Measurements from ENCODE around the gene CARS1. TPM values are rescaled to one million over a fixed set of nuclear protein-coding genes. Genes with fewer than 3 reads are reported as not detected.

Gene CARS1
- total and polyA plus RNA-seq, 10 of the 15 experiments (the other 5 are each of a cell fraction or from before 2014, with no cell fraction given), result 7.8 to 60.6 (median 45.7) TPM

GRCh38 chr11:2963761-2964160 lies 93.5 kb downstream of the CARS1 start:
- Histone ChIP-seq H3K9me3 (replicated peaks; ENCODE audit: control insufficient read depth, insufficient read depth, low read length) (no peaks in the 10 kb centered on the region), H4K20me1 (ENCODE audit: control insufficient read depth, insufficient read depth) (peaks cover 4% of the 10 kb centered on the region), H3K79me2 (ENCODE audit: control insufficient read depth, insufficient read depth, low read length) (no peaks in the 10 kb centered on the region; the same call in 1 of the 2 replicates), H3K36me3 (ENCODE audit: control insufficient read depth in 2 of 2, insufficient read depth in 2 of 2, low read length in 1 of 2) (peaks cover 33 to 67% of the 10 kb centered on the region in 2 experiments), H3K4me1 (ENCODE audit: control insufficient read depth, insufficient read depth, low read length) (no peaks in the 10 kb centered on the region), H3K4me3 (no peak overlapping the region), H3K4me2 (ENCODE audit: control insufficient read depth, insufficient read depth) (no peak overlapping the region), H2AFZ (ENCODE audit: control insufficient read depth, low read depth, low read length) (no peak overlapping the region), H3K27ac (ENCODE audit: control insufficient read depth, insufficient read depth) (no peak overlapping the region), H3K27me3 (replicated peaks in 1 of 2; ENCODE audit: control insufficient read depth in 2 of 2, insufficient read depth in 2 of 2, low read length in 1 of 2) (no peaks in the 10 kb centered on the region), H3K9ac (ENCODE audit: control insufficient read depth, insufficient read depth, low read length) (no peak overlapping the region)
- DNase-seq (ENCODE audit: low read depth, low spot score), result no peak
- in situ Hi-C loops (cut with MboI), result no loop called here
- ChIA-PET SMC1A (ENCODE audit: uncharacterized antibody, unreplicated experiment) (no interaction called here), POLR2A (interaction anchor here (0.6 kb wide), 1 partner anchor 20 kb away, joined by 6 read pairs; no protein-coding TSS in a partner anchor), RAD21 (ENCODE audit: unreplicated experiment) (no interaction called here), CTCF (interaction anchor here (0.7 to 1.0 kb wide), 2 partner anchors 9 to 128 kb away, joined by 3 read pairs; no protein-coding TSS in a partner anchor)
- no TSS peak for BruUV-seq (replicated peaks)
- no peak for ATAC-seq
- TF ChIP-seq LARP7 (IDR thresholded peaks at IDR 0.05) (no peak), NR2F1 (conservative IDR thresholded peaks at IDR 0.05) (no peak), ATF2 (IDR thresholded peaks at IDR 0.05; ENCODE audit: low read length) (no peak), RCOR1 (conservative IDR thresholded peaks at IDR 0.05; ENCODE audit: low read depth, low read length) (no peak), BACH1 (IDR thresholded peaks at IDR 0.05; ENCODE audit: borderline replicate concordance) (no peak), NFYB (IDR thresholded peaks at IDR 0.05; ENCODE audit: insufficient read depth, low read depth, low read length) (no peak)
- 96% methylated on average over 6 of the region's 6 CpGs for WGBS (ENCODE audit: insufficient coverage, insufficient replicate concordance, low lambda C conversion rate, missing lambda C conversion rate)
- no peak for FAIRE-seq
- intact Hi-C loops (cut with micrococcal nuclease; ENCODE audit: unreplicated experiment), result no loop called here

Data from GM12878 (cell line).